ENCODE results near the gene FASLG. TPM values are rescaled to one million over a fixed set of nuclear protein-coding genes. Genes with fewer than 3 reads are reported as not detected.

The FASLG gene
- polyA plus RNA-seq, 10 donors: 0.10 to 0.29 (median 0.18) TPM; not detected in 4

DNA sequence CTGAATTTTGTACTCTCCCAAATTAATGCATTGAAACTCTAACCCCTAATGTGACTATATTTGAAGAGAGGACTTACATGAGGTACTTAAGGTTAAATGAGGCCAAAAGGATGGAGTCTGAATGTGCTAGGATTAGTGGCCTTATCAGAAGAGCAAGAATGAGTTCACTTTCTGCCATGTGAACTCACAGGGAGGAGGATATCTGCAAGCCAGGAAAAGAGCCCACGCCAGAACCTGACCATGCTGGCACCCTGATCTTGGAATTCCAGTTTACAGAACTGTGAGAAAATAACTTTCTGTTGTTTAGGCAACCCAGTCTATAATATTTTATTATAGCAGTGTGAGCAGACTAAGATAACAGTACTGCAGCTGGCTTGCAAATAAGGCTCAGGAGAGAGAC, 12.2 kb upstream of the FASLG start:
- DNase-seq: no peak

DNA sequence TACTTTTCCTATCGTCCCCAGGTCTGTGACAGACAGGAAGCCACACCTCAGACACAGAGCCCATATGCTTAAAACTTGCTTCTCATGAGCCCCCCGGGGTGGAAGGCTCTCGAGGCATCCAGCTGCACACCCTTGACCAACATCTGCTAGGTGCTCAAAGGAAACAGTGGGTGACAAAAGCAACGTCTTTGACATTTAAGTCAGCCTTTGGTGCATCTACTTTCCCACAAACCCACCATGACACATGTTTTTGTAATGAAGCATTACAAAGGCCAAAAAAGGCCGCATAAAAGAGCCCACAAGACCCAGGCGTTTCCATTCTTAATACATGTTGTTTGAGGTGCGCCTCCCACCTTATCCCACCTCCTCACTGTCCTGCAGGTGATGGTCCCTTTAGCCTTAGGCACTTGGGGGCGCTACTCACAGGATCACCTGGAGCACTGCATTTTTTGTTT, 11.8 kb upstream of the FASLG start:
- DNase-seq: no peak

DNA sequence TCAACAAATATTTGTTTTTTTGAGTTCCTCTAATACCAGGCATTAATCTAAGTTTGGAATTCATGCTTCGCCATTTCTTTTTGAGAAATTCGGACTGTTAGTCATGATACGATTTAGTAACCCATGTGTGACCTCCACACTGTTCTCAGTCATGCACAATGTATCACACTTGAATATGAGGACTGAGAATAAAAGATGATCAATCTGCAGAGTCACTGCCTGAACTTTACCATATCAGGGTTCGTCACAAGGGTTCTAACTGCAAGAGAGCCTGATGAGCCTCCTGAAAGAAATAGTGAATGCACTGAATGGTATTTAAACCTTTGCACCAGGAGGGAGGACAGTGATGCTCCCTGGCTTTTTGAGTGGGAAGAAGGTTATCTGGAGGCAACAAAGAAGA, 10.9 kb upstream of the FASLG start:
- no peak for DNase-seq

GRCh38 chr1:172650474-172651193, 8.3 kb upstream of the FASLG start:
- no peak for DNase-seq

- no peak for DNase-seq
Observed at GRCh38 chr1:172653015-172653709, 5.7 kb upstream of the FASLG start.

DNA sequence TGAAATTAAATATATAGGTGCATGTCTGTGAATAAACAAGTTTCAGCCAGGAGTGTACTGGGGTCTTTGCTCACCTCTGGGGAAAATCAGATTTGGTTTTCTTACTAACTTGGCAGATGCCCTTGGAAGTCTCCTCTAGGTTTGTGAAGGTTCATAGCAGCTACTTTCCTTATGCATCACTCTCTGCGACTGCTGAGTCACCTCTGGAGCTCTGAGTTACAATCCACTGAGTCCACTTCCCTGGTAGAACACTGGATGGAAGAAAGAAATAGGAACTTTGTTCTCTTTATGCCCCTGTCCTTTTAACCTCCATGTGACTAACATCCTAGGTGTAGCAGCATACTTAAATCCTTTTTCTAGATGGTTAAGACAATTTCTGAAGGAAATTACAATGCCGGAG, 4.4 kb upstream of the FASLG start:
- DNase-seq: peak in 1 of 3 donors; percentile 45

DNA sequence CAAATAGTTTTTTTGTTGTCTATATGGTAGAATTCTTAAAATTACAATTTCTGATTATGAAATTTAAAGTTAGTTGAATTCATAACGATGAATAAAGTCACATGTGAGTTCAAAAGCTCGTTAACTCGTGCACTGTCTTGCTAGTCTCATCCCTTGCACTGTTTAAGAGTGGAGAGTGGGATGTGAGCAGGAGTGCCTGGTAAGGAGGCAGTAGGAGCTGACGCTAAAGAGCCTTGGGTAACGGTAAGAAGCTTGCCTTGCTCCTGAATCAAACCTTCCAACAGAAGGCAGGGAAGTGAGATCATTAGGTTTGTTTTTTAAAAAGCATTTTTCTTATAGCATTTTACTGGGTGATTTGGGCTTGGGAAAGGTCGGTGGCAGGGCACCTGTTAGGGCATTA, 2.3 kb upstream of the FASLG start:
- no peak for DNase-seq

- DNase-seq: no peak
Observed at GRCh38 chr1:172657586-172657985, 1.3 kb upstream of the FASLG start.

DNA sequence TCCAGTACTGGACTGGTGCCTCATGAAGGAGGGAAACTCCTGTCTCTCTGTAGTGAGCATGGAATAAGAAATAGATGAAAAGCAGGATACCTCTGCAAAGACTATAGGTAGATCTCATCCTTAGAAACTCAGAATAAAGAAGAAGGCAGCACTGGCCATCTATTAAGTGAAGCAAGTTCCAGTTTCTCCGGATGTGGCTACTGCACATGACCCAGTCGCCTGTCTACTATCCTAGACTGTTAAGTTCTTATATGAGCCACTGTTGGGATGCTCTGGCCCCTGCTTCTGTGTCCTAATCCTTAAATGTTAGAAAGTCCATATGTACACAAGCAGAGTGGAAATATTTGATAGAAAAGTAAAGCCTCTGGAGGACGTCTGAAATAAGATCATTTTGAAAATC, 2.2 kb downstream of the FASLG start:
- no peak for DNase-seq

GRCh38 chr1:172662464-172663109, 3.7 kb downstream of the FASLG start:
- DNase-seq: peak; percentile 15 to 81 (median 20)

- DNase-seq: no peak
Observed at GRCh38 chr1:172663732-172664131, 4.8 kb downstream of the FASLG start.

GRCh38 chr1:172668097-172668496, 9.2 kb downstream of the FASLG start:
- no peak for DNase-seq

DNA sequence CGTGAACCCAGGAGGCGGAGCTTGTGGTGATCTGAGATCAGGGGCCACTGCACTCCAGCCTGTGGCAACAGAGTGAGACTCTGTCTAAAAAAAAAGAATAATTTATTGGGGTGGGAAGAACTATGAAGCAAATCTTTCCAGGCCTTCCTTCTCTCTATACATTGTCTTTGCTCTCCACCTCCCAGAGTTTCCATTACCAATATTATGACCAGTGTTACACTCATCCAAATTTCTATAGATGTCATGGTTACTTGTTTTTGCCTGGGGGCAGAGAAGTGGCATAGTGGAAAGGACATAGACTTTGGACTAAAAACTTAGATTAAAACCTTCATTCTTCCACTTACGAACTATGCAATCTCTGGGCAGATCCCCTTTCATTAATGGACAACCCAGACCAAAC, 10.1 kb downstream of the FASLG start:
- no peak for DNase-seq

DNA sequence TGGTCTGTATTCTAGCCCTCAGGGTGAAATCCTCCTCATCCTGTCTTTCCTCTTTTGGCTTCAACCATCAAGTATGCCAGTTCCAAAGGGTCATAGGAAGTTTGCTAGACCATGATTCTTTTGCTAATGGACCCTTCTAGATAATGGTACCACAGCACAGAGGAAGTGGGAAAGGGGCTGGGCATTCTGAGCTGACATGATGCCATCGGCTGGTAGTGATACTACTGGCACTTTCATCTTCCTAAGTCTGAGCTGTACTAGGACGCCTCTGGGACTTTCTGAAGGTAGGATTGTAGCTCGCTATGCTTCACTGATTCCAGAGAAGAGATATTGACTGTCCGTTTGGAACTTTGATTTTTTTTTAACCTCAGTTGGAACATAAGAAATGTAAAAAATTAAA, 11.4 kb downstream of the FASLG start:
- DNase-seq: no peak

DNA sequence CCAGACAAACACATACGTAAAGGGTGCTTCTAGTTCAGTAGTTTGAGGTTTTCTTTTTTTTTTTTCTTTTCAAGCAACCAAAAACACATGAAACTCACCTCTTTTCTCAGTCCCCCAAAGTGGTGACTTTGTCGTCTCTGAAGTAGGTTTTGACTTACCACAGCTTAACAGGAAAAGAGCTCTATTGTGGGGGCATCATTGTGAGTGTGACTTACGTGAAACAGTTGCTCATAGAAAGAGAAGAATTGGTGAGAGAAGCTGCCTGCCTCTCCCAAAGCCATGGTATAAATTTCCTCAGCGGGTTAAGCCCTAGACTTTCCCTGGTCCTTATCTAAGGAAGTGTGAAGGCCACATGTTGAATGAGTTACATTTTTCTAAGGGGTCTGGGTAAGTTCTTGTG, 11.9 kb downstream of the FASLG start:
- no peak for DNase-seq

DNA sequence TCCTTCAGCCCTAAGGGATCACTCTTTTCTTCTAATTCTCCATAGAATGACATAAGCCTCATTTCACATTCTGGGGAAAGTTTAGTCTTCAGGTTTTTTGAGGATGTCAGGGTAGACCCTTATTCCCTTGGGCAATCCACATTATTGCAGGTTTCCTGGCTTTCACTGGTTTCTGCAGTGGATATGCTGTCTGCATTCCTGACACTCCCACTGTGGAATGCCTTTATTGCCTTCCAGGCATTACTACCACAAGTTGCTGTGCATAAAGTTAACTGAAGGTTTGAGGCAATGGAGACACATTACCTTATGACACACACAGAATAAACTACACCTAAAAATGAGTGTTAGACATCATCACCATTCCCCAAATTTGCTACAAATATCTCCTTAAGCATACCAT, 12.7 kb downstream of the FASLG start:
- DNase-seq: peak in 1 of 3 donors; percentile 24

DNA sequence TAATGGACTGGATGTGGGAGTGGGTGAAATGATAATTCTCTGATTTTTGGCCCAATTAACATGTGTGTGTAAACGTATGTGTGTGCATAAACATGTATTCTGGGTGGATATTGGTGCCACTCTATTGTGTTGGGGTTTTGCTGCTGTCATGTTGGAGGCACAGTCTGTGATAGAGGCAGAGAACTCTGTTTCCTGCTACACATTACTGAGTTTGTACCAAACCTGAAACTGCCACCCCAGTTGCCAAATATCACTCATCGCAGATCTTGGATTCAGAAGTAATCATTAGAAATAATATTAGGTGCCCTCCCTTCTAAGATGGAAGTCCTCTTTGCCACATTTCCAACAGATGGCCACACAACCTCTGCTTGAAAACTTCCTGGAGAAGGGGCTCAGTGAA, 13.8 kb downstream of the FASLG start:
- no peak for DNase-seq

- no peak for DNase-seq
Observed at GRCh38 chr1:172673761-172674160, 14.9 kb downstream of the FASLG start.

- peak in 2 of 3 donors; percentile 7 to 16 for DNase-seq
Observed at GRCh38 chr1:172674831-172675613, 16.1 kb downstream of the FASLG start.

- DNase-seq: no peak
Observed at GRCh38 chr1:172679000-172679772, 20.3 kb downstream of the FASLG start.

DNA sequence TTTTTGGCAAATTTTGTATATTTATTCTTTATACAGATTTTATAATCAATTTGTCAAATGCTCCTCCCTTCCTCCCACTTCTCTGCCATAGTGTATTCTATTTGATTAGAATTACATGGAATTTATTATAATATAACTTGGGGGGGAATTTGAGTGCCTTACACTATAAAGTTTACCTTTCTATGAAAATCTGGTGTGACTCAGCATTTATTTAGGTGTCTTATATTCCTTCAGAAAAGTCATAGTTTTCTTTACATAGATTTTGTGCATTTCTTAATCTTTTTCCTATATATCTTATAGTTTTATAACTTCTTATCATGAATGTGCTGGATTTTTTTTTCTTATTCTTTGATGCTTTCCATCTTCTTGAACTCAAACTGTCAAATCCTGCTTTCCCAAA, 21.3 kb downstream of the FASLG start:
- no peak for DNase-seq

All from muscle of back (tissue), 11 donors.